PFSK-1 (cell line): ENCODE measurements around the gene MKKS.

Experiments
- FOXP2 ChIP-seq: optimal IDR thresholded peaks from 2 replicates; pipeline ENCODE3; 2011; ENCODE audit warnings: borderline replicate concordance, control low read depth, inconsistent platforms; ENCODE audit not compliant: insufficient read depth; ENCODE audit errors: extremely low read length, extremely low read depth
- POLR2AphosphoS5 ChIP-seq: IDR thresholded peaks from 2 replicates; pipeline ENCODE4 v1.6.1; 2012; ENCODE audit warnings: low read depth, mild to moderate bottlenecking, control low read depth, low read length, moderate library complexity
- REST ChIP-seq, 2 experiments: IDR thresholded peaks; 2 replicates each; pipeline versions ENCODE4 v1.6.1 to v1.8.0; 2011 to 2012; ENCODE audit warnings: low read depth in 2 of 2, low read length in 2 of 2, control low read depth in 1 of 2, inconsistent platforms in 1 of 2, mild to moderate bottlenecking in 1 of 2, moderate library complexity in 1 of 2; ENCODE audit not compliant: insufficient read depth in 1 of 2
- SIN3A ChIP-seq: IDR thresholded peaks from 2 replicates; pipeline ENCODE4 v1.6.1; 2012; ENCODE audit warnings: mild to moderate bottlenecking, low read length, moderate library complexity, borderline replicate concordance; ENCODE audit not compliant: insufficient read depth
- TAF1 ChIP-seq: IDR thresholded peaks from 2 replicates; pipeline ENCODE4 v1.6.1; 2012; ENCODE audit warnings: low read length, control low read depth, borderline replicate concordance; ENCODE audit not compliant: insufficient read depth

Gene MKKS

DNA sequence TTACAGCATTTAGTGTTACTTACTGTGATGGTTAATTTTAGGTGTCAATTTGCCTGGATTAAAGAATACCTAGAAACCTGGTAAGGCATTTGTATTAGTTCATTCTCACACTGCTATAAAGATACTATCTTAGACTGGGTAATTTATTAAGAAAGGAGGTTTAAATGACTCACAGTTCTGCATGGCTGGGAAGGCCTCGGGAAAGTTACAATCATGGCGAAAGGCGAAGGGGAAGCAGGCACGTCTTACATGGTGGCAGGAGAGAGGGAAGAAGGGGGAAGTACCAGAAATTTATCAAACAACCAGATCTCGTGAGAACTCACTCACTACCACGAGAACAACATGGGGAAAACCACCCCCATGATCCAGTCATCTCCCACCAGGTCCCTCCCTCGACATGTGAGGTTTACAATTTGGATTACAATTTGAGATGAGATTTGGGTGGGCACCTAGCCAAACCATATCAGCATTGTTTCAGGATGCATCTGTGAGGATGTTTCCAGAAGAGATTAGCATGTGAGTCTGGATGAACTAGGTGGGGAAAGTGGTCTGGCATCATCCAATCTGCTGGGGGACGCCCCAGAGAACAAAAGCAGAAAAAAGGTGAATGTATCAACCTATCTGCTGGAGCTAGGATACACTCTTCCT, 76.8 kb downstream of the MKKS start:
- TF ChIP-seq SIN3A (no peak), POLR2AphosphoS5 (no peak), REST (IDR thresholded peaks at IDR 0.05; ENCODE audit: insufficient read depth in 1 of 2, low read depth in 2 of 2, low read length in 2 of 2) (no peak), FOXP2 (no peak), TAF1 (no peak)

DNA sequence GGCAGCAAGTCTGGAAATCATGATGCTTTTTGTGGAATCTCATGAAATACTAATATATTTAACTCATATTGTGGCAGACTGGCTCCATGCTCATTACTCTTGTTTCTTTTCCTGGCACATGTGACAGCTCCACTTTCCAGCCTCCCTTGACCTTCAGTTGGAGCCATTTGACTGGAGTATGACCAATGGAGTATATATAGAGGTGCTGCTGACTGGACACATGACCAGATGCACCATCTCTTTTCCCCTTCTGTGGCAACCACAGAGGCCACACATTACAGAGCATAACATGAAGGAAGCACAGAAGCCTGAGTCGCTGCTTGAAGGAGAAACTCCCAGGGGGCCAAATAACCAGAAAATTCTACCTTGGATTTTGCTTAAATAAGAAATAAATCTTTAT, 77.4 kb downstream of the MKKS start:
- no peak for TF ChIP-seq FOXP2
- TF ChIP-seq TAF1: no peak
- TF ChIP-seq REST (IDR thresholded peaks at IDR 0.05; ENCODE audit: insufficient read depth in 1 of 2, low read depth in 2 of 2, low read length in 2 of 2): no peak
- no peak for TF ChIP-seq SIN3A
- TF ChIP-seq POLR2AphosphoS5: no peak

DNA sequence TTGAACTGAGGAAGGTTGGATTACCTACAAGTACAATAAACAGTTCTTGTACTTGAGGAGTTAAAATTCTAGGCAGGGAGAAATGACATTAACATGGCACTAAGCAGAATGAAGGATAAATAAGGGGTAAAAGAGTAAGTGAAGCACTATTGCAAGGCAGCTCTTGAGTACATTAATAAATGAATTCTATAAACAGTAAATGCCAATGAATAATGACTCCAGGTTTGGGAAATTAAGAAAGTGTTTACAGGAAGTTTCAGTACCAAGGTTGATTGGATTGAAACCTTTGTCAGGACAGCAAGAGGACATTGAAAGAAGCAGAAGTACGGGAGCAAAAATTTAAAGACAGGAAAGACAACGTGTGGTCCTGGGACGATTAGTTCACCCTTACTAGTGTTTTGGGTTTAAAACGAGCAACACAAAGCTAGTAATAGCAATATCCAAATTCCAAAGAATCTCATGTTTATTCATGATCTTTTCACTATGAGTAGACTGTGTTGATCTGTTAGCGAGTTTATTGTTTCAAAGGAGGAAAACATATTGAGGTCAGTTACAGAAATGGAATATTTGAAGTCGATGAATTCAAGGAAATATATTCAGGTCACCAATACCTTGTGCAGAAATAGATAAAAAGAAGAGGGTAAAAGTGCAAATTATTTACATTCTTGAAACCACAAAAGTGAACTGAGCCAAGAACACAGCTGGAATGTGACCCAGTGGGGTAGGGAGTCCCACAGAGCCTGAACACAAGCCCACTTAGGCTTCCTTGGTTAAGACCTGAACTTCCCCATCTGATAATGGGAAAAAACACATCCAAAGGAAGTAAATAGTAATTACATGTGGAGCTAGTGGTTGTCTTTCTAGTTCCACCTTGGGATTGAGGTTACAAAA, 80.8 kb downstream of the MKKS start:
- TF ChIP-seq POLR2AphosphoS5 (no peak), TAF1 (no peak), SIN3A (no peak), REST (IDR thresholded peaks at IDR 0.05; ENCODE audit: insufficient read depth in 1 of 2, low read depth in 2 of 2, low read length in 2 of 2) (no peak), FOXP2 (no peak)
